ENCODE data around the gene KLHL42. TPM values are rescaled to one million over a fixed set of nuclear protein-coding genes. Genes with fewer than 3 reads are reported as not detected.

KLHL42 gene
- total RNA-seq, 1 experiment from 2014 or later = 35.8 TPM

DNA sequence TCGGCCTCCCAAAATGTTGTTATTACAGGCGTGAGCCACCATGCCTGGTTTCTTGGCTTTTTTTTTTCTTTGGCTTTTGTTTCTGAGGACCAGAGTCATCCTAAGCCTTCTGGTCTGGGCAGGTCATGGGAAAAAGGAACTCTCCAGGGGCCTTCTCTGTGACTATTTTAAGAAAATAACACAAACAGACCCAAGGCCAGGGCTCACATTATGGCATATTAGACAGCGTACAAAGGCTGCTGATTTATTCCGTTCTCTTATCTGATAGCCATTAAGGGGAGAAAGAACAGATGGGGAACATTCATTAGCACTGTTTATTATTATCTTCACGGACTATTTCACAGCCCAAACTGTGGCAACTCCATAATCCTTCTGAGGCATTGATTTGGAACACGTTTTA is 28.8 kb downstream of the KLHL42 start:
- Mint-ChIP-seq H3K27ac (no peak overlapping the region), H3K4me3 (no peak overlapping the region), H3K36me3 (ENCODE audit: insufficient read depth in 1 of 3, low read depth in 3 of 3) (no peaks in the 10 kb centered on the region), H3K9me3 (no peaks in the 10 kb centered on the region), H3K4me1 (peaks cover 0 to 5% of the 10 kb centered on the region in 2 experiments; a peak in 3 of 4 replicates), H3K27me3 (ENCODE audit: low read depth) (peaks cover 4% of the 10 kb centered on the region)
- Histone ChIP-seq H3K4ac (ENCODE audit: low read depth, low read length) (no peak overlapping the region), H3K27ac (ENCODE audit: insufficient read length, low read depth, low read length) (no peak overlapping the region), H4K20me1 (ENCODE audit: control insufficient read depth, insufficient read depth, insufficient read length) (no peaks in the 10 kb centered on the region), H2AK5ac (ENCODE audit: insufficient read length, low read length) (no peak overlapping the region), H2BK15ac (ENCODE audit: low read depth, low read length) (no peak overlapping the region), H2BK20ac (ENCODE audit: low read depth, low read length, poor library complexity, severe bottlenecking) (no peak overlapping the region), H2BK120ac (ENCODE audit: low read depth, low read length, poor library complexity, severe bottlenecking) (no peak overlapping the region), H3K56ac (ENCODE audit: insufficient read length, low read depth, low read length) (no peak overlapping the region), H4K91ac (ENCODE audit: insufficient read length, low read depth, low read length) (no peak overlapping the region), H3K9me3 (ENCODE audit: control insufficient read depth, low read depth, low read length) (no peaks in the 10 kb centered on the region), H3K23ac (ENCODE audit: insufficient read length, low read depth, low read length) (no peak overlapping the region), H3K23me2 (ENCODE audit: insufficient read length, low read depth, low read length, poor library complexity, severe bottlenecking) (no peaks in the 10 kb centered on the region), H3K27me3 (ENCODE audit: insufficient read depth, low read length) (no peaks in the 10 kb centered on the region), H3K79me1 (ENCODE audit: insufficient read depth, low read depth, low read length, poor library complexity, severe bottlenecking) (no peaks in the 10 kb centered on the region), H4K5ac (ENCODE audit: insufficient read length, low read depth, low read length) (no peak overlapping the region), H3K4me2 (ENCODE audit: insufficient read depth, insufficient read length, low read length) (no peak overlapping the region), H3T11ph (ENCODE audit: low read length) (no peak overlapping the region), H3K9ac (ENCODE audit: extremely low read depth, insufficient read length, low read length) (no peak overlapping the region), H3K18ac (ENCODE audit: insufficient read length, low read depth, low read length) (no peak overlapping the region), H2AFZ (ENCODE audit: low read length) (no peak overlapping the region), H4K8ac (replicated peaks; ENCODE audit: insufficient read length, low read depth, low read length) (no peak overlapping the region), H3K79me2 (ENCODE audit: insufficient read depth, low read length) (no peaks in the 10 kb centered on the region), H3K4me1 (ENCODE audit: insufficient read depth, low read length) (no peaks in the 10 kb centered on the region), H2BK5ac (ENCODE audit: insufficient read length, low read length) (no peak overlapping the region), H2BK12ac (ENCODE audit: insufficient read length, low read depth, low read length) (no peak overlapping the region), H3K14ac (ENCODE audit: insufficient read depth, low read length) (no peak overlapping the region)
- no peak for DNase-seq
- whole genome bisulfite sequencing (ENCODE audit: extremely low coverage, insufficient read length, low lambda C conversion rate) = no CpG with 5 or more reads among the region's 6 CpGs
- TF ChIP-seq, protein P1, sequence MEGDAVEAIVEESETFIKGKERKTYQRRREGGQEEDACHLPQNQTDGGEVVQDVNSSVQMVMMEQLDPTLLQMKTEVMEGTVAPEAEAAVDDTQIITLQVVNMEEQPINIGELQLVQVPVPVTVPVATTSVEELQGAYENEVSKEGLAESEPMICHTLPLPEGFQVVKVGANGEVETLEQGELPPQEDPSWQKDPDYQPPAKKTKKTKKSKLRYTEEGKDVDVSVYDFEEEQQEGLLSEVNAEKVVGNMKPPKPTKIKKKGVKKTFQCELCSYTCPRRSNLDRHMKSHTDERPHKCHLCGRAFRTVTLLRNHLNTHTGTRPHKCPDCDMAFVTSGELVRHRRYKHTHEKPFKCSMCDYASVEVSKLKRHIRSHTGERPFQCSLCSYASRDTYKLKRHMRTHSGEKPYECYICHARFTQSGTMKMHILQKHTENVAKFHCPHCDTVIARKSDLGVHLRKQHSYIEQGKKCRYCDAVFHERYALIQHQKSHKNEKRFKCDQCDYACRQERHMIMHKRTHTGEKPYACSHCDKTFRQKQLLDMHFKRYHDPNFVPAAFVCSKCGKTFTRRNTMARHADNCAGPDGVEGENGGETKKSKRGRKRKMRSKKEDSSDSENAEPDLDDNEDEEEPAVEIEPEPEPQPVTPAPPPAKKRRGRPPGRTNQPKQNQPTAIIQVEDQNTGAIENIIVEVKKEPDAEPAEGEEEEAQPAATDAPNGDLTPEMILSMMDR (conservative IDR thresholded peaks at IDR 0.05) = no peak

Measured in H9 (cell line).